ENCODE measurements around the gene CSNK1D. TPM values are rescaled to one million over a fixed set of nuclear protein-coding genes. Genes with fewer than 3 reads are reported as not detected.

Gene CSNK1D
- total and polyA plus RNA-seq, 7 experiments from 2014 or later, result 46.1 to 249 (median 170) TPM

GRCh38 chr17:82301300-82301915 lies 27.9 kb upstream of the CSNK1D start:
- POLR2A ChIA-PET, result interaction anchor here (1.2 to 12.4 kb wide), 6 partner anchors 8 to 157 kb away, joined by 3 to 237 read pairs (median 16); partner anchors contain the start of genes CD7, NARF and SLC16A3
- Mint-ChIP-seq H3K4me3 (peak overlapping the region; percentile 23 to 99 (median 96)), H3K4me1 (peaks cover 19 to 94% (median 75%) of the 10 kb centered on the region in 7 donors), H3K27me3 (peaks cover 0 to 3% (median 0%) of the 10 kb centered on the region in 5 donors), H3K9me3 (peaks cover 0 to 3% (median 0%) of the 10 kb centered on the region in 11 donors), H3K27ac (peak overlapping the region in 8 of 9 donors; percentile 100), H3K36me3 (no peaks in the 10 kb centered on the region)
- H3K27ac ChIP-seq (ENCODE audit: low read depth, low read length), result peak overlapping the region; percentile 98
- H3K4me3 ChIP-seq (ENCODE audit: low read length), result peak overlapping the region; percentile 67
- CTCF ChIA-PET, result interaction anchor here (0.6 to 6.9 kb wide), 9 partner anchors 11 to 257 kb away, joined by 3 to 61 read pairs (median 7); partner anchors contain the start of genes CD7 and SECTM1
- H3K4me1 ChIP-seq (ENCODE audit: control insufficient read depth in 2 of 2, insufficient read depth in 2 of 2, low read length in 2 of 2), result peaks cover 73 to 79% of the 10 kb centered on the region in 2 donors
- intact Hi-C loops (cut with micrococcal nuclease), result no loop called here
- no peaks in the 10 kb centered on the region for H3K9me3 ChIP-seq (ENCODE audit: control insufficient read depth in 2 of 3, low read length in 3 of 3)
- DNase-seq (no peak), ATAC-seq (no peak)
- H3K27me3 ChIP-seq (ENCODE audit: control insufficient read depth in 2 of 2, insufficient read depth in 2 of 2, low read length in 2 of 2), result no peaks in the 10 kb centered on the region
- H3K36me3 ChIP-seq (ENCODE audit: control insufficient read depth in 2 of 3, insufficient read depth in 3 of 3, low read length in 3 of 3), result no peaks in the 10 kb centered on the region

DNA sequence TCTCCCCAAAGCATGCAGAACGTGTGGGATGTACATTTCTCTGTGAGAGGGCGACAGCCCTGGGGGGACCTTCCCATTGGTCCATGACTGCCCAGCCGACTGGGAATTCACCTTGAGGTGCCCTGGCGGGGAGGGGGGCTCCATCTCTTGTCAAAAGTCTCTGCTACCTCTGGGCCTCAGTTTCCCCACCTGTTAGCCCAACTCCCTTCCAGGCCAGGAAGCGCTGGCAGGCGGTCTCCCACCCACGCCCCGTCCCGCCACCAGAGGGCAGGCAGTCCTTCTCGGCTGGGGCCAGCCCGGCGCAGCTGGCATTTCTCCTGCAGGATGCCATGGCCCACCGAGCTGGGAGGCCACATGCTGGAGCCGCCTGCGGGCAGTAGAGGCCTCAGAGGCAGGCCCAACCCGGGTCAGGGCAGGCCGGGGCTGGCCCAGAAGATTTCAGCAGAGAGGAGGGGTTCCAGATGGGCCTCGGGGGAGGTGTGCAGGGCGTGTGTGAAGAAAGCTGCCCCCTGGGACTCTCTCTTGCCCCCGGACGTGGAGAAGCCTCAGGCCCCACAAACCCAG lies 27.3 kb upstream of the CSNK1D start:
- H3K36me3 ChIP-seq (ENCODE audit: control insufficient read depth in 2 of 3, insufficient read depth in 3 of 3, low read length in 3 of 3), result no peaks in the 10 kb centered on the region
- Mint-ChIP-seq H3K36me3 (no peaks in the 10 kb centered on the region), H3K27ac (peak overlapping the region; percentile 100), H3K27me3 (peaks cover 0 to 3% (median 0%) of the 10 kb centered on the region in 5 donors), H3K9me3 (peaks cover 0 to 3% (median 0%) of the 10 kb centered on the region in 11 donors), H3K4me3 (peak overlapping the region; percentile 88 to 99 (median 96)), H3K4me1 (peaks cover 19 to 90% (median 74%) of the 10 kb centered on the region in 7 donors)
- intact Hi-C loops (cut with micrococcal nuclease), result no loop called here
- no peaks in the 10 kb centered on the region for H3K27me3 ChIP-seq (ENCODE audit: control insufficient read depth in 2 of 2, insufficient read depth in 2 of 2, low read length in 2 of 2)
- CTCF ChIA-PET, result interaction anchor here (0.6 to 6.9 kb wide), 11 partner anchors 9 to 333 kb away, joined by 3 to 61 read pairs (median 5); partner anchors contain the start of genes CD7 and SECTM1
- DNase-seq (peak; percentile 46 to 73 (median 62)), ATAC-seq (no peak)
- no peak overlapping the region for H3K4me3 ChIP-seq (ENCODE audit: low read length)
- POLR2A ChIA-PET, result interaction anchor here (1.2 to 12.4 kb wide), 6 partner anchors 8 to 157 kb away, joined by 3 to 237 read pairs (median 16); partner anchors contain the start of genes CD7, NARF and SLC16A3
- H3K9me3 ChIP-seq (ENCODE audit: control insufficient read depth in 2 of 3, low read length in 3 of 3), result no peaks in the 10 kb centered on the region
- H3K27ac ChIP-seq (ENCODE audit: low read depth, low read length), result peak overlapping the region; percentile 98
- H3K4me1 ChIP-seq (ENCODE audit: control insufficient read depth in 2 of 2, insufficient read depth in 2 of 2, low read length in 2 of 2), result peaks cover 76 to 82% of the 10 kb centered on the region in 2 donors

GRCh38 chr17:82300228-82300627 lies 26.7 kb upstream of the CSNK1D start:
- peaks cover 0 to 3% (median 0%) of the 10 kb centered on the region in 5 donors for H3K27me3 Mint-ChIP-seq
- DNase-seq (no peak), ATAC-seq (no peak)
- H3K4me1 Mint-ChIP-seq, result peaks cover 24 to 90% (median 73%) of the 10 kb centered on the region in 7 donors
- peaks cover 0 to 3% (median 0%) of the 10 kb centered on the region in 11 donors for H3K9me3 Mint-ChIP-seq
- ChIA-PET POLR2A (interaction anchor here (4.0 to 12.4 kb wide), 5 partner anchors 7 to 94 kb away, joined by 24 to 237 read pairs (median 27); partner anchors contain the start of genes CD7 and SECTM1), CTCF (interaction anchor here (0.6 to 6.9 kb wide), 10 partner anchors 9 to 332 kb away, joined by 3 to 61 read pairs (median 4); partner anchors contain the start of gene CD7)
- intact Hi-C loops (cut with micrococcal nuclease), result no loop called here
- peak overlapping the region; percentile 92 to 99 (median 98) for H3K4me3 Mint-ChIP-seq
- Histone ChIP-seq H3K9me3 (ENCODE audit: control insufficient read depth in 2 of 3, low read length in 3 of 3) (no peaks in the 10 kb centered on the region), H3K4me3 (ENCODE audit: low read length) (peak overlapping the region; percentile 16), H3K36me3 (ENCODE audit: control insufficient read depth in 2 of 3, insufficient read depth in 3 of 3, low read length in 3 of 3) (no peaks in the 10 kb centered on the region), H3K4me1 (ENCODE audit: control insufficient read depth in 2 of 2, insufficient read depth in 2 of 2, low read length in 2 of 2) (peaks cover 76 to 79% of the 10 kb centered on the region in 2 donors), H3K27ac (ENCODE audit: low read depth, low read length) (peak overlapping the region; percentile 98), H3K27me3 (ENCODE audit: control insufficient read depth in 2 of 2, insufficient read depth in 2 of 2, low read length in 2 of 2) (no peaks in the 10 kb centered on the region)
- H3K36me3 Mint-ChIP-seq, result no peaks in the 10 kb centered on the region
- H3K27ac Mint-ChIP-seq, result peak overlapping the region; percentile 100

DNA sequence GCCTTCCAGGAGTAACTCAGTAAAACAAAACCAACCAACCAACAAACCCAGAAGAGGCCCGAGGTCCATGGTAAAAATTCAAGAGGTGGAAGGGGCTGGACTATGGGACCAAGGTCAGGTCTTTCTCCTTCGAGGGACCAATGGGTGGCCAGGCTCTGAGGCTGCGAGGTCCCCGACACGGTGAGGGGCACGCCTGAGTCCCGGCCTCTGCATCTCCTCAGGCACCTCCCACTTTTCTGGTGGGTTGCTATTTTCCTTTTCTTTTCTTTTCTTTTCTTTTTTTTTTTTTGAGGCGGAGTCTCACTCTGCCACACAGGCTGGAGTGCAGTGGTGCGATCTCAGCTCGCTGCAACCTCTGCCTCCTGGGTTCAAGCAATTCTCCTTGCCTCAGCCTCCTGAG lies 26.0 kb upstream of the CSNK1D start:
- intact Hi-C loops (cut with micrococcal nuclease), result loop anchor here (2.0 to 10.0 kb wide), 6 partner anchors 63 to 435 kb away; partner anchors contain the start of genes CENPX (in 1 of the 2), HEXD (in 1 of the 2), LRRC45 (in 1 of the 2) and OGFOD3 (in 1 of the 2)
- H3K4me1 ChIP-seq (ENCODE audit: control insufficient read depth in 2 of 2, insufficient read depth in 2 of 2, low read length in 2 of 2), result peaks cover 74 to 76% of the 10 kb centered on the region in 2 donors
- Mint-ChIP-seq H3K27me3 (peaks cover 0 to 3% (median 0%) of the 10 kb centered on the region in 5 donors), H3K27ac (peak overlapping the region; percentile 100), H3K9me3 (peaks cover 0 to 4% (median 0%) of the 10 kb centered on the region in 11 donors), H3K4me1 (peaks cover 29 to 89% (median 75%) of the 10 kb centered on the region in 7 donors), H3K36me3 (no peaks in the 10 kb centered on the region), H3K4me3 (peak overlapping the region; percentile 92 to 99 (median 98))
- no peaks in the 10 kb centered on the region for H3K27me3 ChIP-seq (ENCODE audit: control insufficient read depth in 2 of 2, insufficient read depth in 2 of 2, low read length in 2 of 2)
- ATAC-seq (no peak), DNase-seq (peak in 8 of 9 donors; percentile 52 to 64 (median 56))
- H3K36me3 ChIP-seq (ENCODE audit: control insufficient read depth in 2 of 3, insufficient read depth in 3 of 3, low read length in 3 of 3), result no peaks in the 10 kb centered on the region
- ChIA-PET POLR2A (interaction anchor here (2.1 to 12.4 kb wide), 9 partner anchors 13 to 149 kb away, joined by 7 to 237 read pairs (median 24); partner anchors contain the start of genes CD7, CSNK1D, HEXD and OGFOD3), CTCF (interaction anchor here (0.7 to 6.9 kb wide), 7 partner anchors 10 to 149 kb away, joined by 3 to 61 read pairs (median 4); partner anchors contain the start of gene CD7)
- peak overlapping the region; percentile 98 for H3K27ac ChIP-seq (ENCODE audit: low read depth, low read length)
- H3K9me3 ChIP-seq (ENCODE audit: control insufficient read depth in 2 of 3, low read length in 3 of 3), result no peaks in the 10 kb centered on the region
- H3K4me3 ChIP-seq (ENCODE audit: low read length), result peak overlapping the region; percentile 57

- H3K9me3 Mint-ChIP-seq, result peaks cover 0 to 4% (median 0%) of the 10 kb centered on the region in 11 donors
- H3K4me1 Mint-ChIP-seq, result peaks cover 32 to 93% (median 78%) of the 10 kb centered on the region in 7 donors
- ATAC-seq (no peak), DNase-seq (peak in 2 of 9 donors; percentile 25 to 29)
- Histone ChIP-seq H3K9me3 (ENCODE audit: control insufficient read depth in 2 of 3, low read length in 3 of 3) (no peaks in the 10 kb centered on the region), H3K4me1 (ENCODE audit: control insufficient read depth in 2 of 2, insufficient read depth in 2 of 2, low read length in 2 of 2) (peaks cover 69 to 73% of the 10 kb centered on the region in 2 donors), H3K4me3 (ENCODE audit: low read length) (peak overlapping the region; percentile 57), H3K36me3 (ENCODE audit: control insufficient read depth in 2 of 3, insufficient read depth in 3 of 3, low read length in 3 of 3) (no peaks in the 10 kb centered on the region), H3K27ac (ENCODE audit: low read depth, low read length) (peak overlapping the region; percentile 98), H3K27me3 (ENCODE audit: control insufficient read depth in 2 of 2, insufficient read depth in 2 of 2, low read length in 2 of 2) (no peaks in the 10 kb centered on the region)
- H3K27me3 Mint-ChIP-seq, result peaks cover 0 to 3% (median 0%) of the 10 kb centered on the region in 5 donors
- ChIA-PET POLR2A (interaction anchor here (0.8 to 12.4 kb wide), 27 partner anchors 10 to 331 kb away, joined by 3 to 237 read pairs (median 7); partner anchors contain the start of genes CCDC57, CD7, CSNK1D and HEXD), CTCF (interaction anchor here (1.1 to 6.9 kb wide), 5 partner anchors 17 to 63 kb away, joined by 3 to 61 read pairs (median 30); partner anchors contain the start of gene CD7)
- no peaks in the 10 kb centered on the region for H3K36me3 Mint-ChIP-seq
- intact Hi-C loops (cut with micrococcal nuclease), result loop anchor here (1.0 to 10.0 kb wide), 12 partner anchors 19 to 434 kb away; partner anchors contain the start of genes CSNK1D (in 2 of the 2), CD7 (in 1 of the 2), CENPX (in 1 of the 2) and DCXR (in 1 of the 2)
- H3K4me3 Mint-ChIP-seq, result peak overlapping the region; percentile 92 to 99 (median 98)
- peak overlapping the region; percentile 100 for H3K27ac Mint-ChIP-seq
These were observed 25.3 kb upstream of the CSNK1D start for GRCh38 chr17:82298538-82299421.
